HL-60 (cell line): ENCODE results near the gene DNAL1.

Experiments used
- CTCF ChIP-seq: IDR thresholded peaks from one replicate; pipeline ENCODE4 v1.5.1; 2011; ENCODE audit warnings: low read length, control low read depth, inconsistent platforms; ENCODE audit not compliant: insufficient read depth
- REST ChIP-seq: IDR thresholded peaks from 2 replicates; pipeline ENCODE4 v1.6.1; 2012; ENCODE audit warnings: low read depth; ENCODE audit not compliant: insufficient replicate concordance

GRCh38 chr14:73747379-73748211 is 102.8 kb downstream of the DNAL1 start:
- TF ChIP-seq CTCF (no peak), REST (no peak)
